HL-60 (cell line): ENCODE measurements around the gene KRTAP4-8.

Experiments
- GABPA ChIP-seq: IDR thresholded peaks from 2 replicates; pipeline ENCODE4 v1.6.1; 2012; ENCODE audit warnings: low read depth
- POLR2AphosphoS5 ChIP-seq: IDR thresholded peaks from 2 replicates; pipeline ENCODE4 v1.6.1; 2012; ENCODE audit warnings: low read depth
- SPI1 ChIP-seq: IDR thresholded peaks from 2 replicates; pipeline ENCODE4 v1.6.1; 2012; ENCODE audit warnings: low read depth, mild to moderate bottlenecking, borderline replicate concordance
- TF ChIP-seq, protein P1 (sequence below): IDR thresholded peaks from one replicate; pipeline ENCODE4 v1.5.1; 2011; ENCODE audit warnings: low read length, control low read depth, inconsistent platforms; ENCODE audit not compliant: insufficient read depth
- TF ChIP-seq, protein P2 (sequence below): IDR thresholded peaks from 2 replicates; pipeline ENCODE4 v1.6.1; 2012; ENCODE audit warnings: low read depth; ENCODE audit not compliant: insufficient replicate concordance

DNA sequence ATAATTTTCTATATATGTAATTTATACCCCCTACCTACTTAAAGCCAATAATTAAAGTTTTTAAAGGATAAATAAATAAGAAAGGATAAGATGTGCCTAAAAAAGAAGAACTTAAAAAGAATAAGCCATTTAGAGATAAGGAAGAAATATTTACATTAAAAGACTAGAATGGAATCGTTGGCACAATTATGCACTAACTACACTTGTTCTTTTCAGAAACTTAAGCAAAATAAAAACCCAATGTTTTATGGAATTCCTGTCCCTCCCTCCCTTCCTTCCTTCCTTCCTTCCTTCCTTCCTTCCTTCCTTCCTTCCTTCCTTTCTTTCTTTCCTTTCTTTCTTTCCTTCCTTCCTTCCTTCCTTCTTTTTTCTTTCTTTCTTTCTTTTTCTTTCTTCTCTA lies 46.9 kb upstream of the KRTAP4-8 start:
- TF ChIP-seq, protein P1, sequence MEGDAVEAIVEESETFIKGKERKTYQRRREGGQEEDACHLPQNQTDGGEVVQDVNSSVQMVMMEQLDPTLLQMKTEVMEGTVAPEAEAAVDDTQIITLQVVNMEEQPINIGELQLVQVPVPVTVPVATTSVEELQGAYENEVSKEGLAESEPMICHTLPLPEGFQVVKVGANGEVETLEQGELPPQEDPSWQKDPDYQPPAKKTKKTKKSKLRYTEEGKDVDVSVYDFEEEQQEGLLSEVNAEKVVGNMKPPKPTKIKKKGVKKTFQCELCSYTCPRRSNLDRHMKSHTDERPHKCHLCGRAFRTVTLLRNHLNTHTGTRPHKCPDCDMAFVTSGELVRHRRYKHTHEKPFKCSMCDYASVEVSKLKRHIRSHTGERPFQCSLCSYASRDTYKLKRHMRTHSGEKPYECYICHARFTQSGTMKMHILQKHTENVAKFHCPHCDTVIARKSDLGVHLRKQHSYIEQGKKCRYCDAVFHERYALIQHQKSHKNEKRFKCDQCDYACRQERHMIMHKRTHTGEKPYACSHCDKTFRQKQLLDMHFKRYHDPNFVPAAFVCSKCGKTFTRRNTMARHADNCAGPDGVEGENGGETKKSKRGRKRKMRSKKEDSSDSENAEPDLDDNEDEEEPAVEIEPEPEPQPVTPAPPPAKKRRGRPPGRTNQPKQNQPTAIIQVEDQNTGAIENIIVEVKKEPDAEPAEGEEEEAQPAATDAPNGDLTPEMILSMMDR: no peak
- TF ChIP-seq POLR2AphosphoS5: no peak
- TF ChIP-seq GABPA: no peak
- TF ChIP-seq, protein P2, sequence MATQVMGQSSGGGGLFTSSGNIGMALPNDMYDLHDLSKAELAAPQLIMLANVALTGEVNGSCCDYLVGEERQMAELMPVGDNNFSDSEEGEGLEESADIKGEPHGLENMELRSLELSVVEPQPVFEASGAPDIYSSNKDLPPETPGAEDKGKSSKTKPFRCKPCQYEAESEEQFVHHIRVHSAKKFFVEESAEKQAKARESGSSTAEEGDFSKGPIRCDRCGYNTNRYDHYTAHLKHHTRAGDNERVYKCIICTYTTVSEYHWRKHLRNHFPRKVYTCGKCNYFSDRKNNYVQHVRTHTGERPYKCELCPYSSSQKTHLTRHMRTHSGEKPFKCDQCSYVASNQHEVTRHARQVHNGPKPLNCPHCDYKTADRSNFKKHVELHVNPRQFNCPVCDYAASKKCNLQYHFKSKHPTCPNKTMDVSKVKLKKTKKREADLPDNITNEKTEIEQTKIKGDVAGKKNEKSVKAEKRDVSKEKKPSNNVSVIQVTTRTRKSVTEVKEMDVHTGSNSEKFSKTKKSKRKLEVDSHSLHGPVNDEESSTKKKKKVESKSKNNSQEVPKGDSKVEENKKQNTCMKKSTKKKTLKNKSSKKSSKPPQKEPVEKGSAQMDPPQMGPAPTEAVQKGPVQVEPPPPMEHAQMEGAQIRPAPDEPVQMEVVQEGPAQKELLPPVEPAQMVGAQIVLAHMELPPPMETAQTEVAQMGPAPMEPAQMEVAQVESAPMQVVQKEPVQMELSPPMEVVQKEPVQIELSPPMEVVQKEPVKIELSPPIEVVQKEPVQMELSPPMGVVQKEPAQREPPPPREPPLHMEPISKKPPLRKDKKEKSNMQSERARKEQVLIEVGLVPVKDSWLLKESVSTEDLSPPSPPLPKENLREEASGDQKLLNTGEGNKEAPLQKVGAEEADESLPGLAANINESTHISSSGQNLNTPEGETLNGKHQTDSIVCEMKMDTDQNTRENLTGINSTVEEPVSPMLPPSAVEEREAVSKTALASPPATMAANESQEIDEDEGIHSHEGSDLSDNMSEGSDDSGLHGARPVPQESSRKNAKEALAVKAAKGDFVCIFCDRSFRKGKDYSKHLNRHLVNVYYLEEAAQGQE: no peak
- TF ChIP-seq SPI1: no peak
